Epidermal melanocyte (primary cell): ENCODE data around the gene MYLK3.

Experiments used
- DNase-seq: peaks from one replicate; pipeline ENCODE4 v3.0.0; 2011; ENCODE audit warnings: low spot score; ENCODE audit not compliant: insufficient read length

Gene MYLK3

DNA sequence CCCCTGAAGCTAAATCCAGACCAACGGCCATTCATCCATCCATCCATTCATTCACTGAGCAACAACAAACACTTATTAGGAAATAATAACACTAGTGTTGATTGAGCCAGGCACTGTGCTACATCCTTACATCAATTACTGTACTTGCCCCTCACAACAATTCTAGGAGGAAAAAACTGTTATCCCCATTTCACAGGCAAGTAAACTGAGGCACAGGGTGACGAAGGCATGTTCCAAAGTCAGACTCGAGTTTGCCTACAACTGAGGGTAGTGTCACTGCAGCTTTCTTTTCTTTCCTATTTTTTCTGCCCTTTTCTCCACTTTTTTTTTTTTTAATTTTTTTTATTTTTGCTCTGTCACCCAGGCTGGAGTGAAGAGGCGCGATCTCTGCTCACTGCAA is 11.2 kb upstream of the MYLK3 start:
- no peak for DNase-seq

DNA sequence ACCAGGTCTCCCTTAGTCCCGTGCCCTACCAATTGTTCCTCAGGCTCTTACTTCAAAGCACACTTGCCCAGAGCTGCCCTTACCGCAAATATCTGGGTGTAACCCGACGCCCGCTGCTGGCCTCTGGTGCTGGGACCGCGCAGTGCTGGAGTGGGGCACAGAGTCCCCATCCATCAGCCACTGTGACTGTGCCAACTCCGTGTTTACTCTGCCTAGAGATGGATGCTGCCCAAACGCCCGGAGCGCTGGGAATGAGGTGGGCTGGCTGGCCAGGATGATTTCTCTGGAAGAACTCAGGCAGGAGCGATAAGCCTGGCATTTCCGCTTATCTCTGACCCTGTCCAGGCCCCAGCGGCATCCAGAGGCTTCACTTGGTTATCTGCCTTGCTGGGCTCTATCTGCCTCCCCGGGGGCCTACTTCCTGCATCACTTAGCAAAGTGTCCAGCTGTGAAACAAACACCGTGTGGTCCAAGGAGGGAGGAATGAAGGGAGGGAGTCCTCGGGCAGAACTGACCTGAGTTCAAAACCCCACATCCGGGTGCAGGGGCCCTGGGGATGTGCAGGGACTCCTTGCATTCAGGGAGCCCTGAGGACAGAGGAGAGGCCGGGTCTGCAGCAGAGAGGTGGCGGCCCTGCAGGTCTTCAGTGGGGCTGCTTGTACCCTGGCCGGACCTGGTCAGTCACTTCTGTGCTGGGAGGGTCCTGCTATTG is 9.4 kb upstream of the MYLK3 start:
- no peak for DNase-seq

- no peak for DNase-seq
Observed at GRCh38 chr16:46756772-46757171, 8.6 kb upstream of the MYLK3 start.

DNA sequence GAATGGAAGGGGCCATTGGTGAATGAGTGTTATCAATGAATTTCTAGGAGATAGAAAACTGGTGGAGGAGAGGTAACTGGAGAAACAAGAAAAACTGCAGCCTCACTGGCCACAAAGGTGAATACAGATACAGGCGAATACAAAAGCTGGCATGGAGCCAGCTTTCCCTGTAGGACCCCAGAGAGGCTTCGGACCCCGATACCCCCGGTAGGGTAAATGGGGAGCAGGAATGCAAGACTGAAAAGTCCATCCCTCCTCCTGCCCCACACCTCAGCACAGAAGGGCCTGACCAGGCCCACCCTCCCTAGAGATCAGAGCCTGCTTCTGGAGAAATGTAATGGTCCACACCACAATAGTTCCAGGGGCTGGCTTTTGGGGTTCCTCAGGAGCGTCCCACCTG is 4.9 kb upstream of the MYLK3 start:
- no peak for DNase-seq

DNA sequence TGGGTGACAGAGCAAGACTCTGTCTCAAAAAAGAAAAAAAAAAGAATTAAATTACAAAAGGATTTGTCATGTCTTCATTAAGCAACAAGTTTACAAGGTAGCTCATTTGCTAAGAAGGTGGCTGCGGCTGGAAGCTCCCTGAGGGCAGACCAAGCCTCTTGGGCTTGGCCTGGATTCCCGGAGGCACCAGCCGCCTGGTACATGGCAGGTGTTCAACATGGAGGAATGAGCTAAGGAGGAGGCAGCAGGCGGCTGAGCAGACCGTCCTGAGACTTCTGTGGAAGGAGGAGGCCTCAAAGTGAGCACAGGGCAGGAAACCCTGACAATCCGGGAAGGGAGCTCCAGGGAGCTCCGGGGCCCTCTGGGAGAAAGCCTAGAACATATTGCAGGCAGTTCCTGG is 3.2 kb upstream of the MYLK3 start:
- no peak for DNase-seq

GRCh38 chr16:46748775-46749705 is 896 bp upstream of the MYLK3 start:
- no peak for DNase-seq

GRCh38 chr16:46746821-46747776 is 1.0 kb downstream of the MYLK3 start:
- no peak for DNase-seq

DNA sequence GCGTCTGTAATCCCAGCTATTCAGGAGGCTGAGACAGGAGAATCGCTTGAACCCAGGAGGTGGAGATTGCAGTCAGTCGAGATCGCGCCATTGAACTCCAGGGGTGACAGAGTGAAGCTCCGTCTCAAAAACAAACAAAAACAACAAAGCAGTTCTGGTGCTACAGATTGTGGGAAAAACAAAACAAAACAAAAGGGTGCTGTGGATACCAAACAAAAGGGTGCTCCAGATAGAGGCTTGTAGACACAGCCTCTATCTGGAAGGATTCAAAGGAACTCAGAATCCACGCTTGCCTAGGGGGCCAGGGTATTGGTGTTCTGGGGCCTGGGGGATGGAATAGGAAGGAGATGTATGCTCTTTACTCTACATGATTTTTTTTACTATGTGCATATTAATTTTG is 2.5 kb downstream of the MYLK3 start:
- DNase-seq: no peak

- DNase-seq: no peak
Observed at GRCh38 chr16:46743232-46743719, 4.9 kb downstream of the MYLK3 start.

DNA sequence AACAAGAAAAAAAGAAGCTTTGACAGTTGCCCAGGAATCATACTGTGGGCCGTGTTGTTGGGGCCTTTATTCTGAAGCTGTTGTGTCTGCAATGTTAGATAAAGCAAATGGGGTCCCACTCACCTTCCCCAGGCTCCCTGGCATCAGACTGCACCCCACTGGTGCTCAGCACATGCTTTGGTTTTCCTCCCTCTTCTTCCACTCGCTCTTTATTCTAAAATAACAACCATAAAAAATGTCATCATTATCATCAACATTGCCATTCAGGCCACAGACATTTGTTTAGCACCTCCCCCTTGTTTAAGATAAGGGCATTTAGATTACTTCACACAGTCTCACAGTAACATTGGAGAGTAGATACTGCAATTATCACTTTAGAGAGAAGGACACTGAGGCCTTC is 8.2 kb downstream of the MYLK3 start:
- no peak for DNase-seq

DNA sequence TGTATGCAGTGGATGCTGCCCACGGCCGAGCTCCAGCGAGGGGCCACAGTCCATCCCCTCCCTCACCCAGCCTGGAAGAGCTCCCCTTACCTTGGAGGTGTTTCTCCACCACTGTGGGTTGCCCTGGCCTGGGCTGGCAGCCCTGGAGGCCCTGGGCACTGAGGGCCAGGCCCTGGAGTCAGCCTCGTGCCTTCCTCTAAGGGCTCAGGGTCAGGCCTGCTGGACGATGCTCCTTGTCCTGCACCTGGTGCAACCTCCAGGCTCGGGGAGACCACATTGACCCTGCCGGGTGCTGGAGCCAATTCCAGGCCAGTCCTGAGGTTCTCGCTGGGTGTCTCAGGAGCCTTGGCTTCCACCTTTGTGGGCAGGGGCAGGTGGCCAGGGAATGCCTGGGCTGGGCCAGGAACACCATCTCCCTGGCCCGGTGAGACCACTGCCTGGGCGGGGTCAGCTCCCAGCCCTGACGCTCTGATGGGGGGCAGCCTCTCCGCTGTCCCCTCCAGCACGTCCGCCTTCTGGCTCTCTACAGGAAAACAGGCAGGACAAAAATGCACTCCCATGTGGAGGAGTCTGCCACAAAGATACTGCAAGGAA is 10.4 kb downstream of the MYLK3 start:
- no peak for DNase-seq

DNA sequence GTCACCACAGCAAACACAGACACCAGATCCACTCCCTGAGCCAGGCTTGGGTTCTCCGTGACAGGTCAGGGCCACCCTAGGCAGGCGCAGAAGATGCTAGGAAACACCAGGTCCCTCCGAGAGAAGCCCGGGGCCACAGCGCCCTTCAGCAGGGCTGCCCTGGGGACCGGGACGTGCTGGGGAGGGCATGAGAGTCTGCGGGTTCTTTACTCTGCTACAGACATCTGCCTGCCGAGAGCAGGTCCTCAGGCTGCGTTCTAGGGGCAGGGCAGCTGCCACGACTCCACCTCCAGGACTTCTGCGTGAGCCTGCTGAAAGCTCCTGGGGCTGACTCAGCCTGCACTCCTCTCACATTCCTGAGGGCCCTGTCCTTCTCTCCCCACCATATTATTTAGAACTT is 11.4 kb downstream of the MYLK3 start:
- no peak for DNase-seq

GRCh38 chr16:46733319-46733830 is 14.8 kb downstream of the MYLK3 start:
- DNase-seq: no peak

- no peak for DNase-seq
Observed at GRCh38 chr16:46732561-46732960, 15.6 kb downstream of the MYLK3 start.

DNA sequence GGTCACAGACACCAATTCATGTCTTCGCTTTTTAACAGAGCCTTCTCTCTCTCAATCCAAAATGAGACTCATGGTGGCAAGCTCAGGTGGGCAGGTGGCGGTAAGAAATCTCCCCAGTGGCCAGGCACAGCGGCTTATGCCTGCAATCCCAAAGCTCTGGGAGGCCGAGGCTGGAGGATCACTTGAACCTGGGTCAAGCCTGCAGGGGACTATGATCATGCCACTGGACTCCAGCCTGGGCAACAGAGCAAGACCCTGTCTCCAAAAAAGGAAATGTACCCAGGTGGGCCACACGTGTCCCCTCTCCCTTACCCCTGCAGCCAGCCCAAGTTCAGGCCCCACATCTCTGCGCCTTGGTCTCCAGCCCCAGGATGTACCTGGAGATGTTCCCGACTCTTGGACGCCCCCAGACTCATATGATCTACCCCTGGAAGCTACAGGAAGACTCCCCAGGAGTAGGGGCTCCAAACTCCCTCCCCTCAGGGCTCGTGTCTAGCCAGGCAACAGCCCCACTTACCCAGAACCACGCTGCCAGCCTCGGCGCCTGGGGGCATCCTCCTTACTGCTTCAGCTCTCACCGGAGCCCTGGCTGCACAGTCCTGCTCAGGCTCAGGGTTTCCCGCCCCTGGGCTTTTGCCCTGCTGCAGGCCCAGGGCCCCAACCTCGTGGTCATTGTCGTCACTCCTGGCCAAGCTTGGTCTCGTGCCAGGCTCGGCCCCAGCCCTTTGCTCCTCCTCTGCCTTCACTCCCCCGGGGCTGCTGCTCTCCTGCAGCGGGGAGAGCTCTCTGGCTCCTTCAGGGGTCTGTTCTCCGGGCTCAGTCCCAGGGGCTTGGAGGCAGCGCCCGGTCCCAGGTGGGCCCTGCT is 16.2 kb downstream of the MYLK3 start:
- peak; percentile 26 for DNase-seq

DNA sequence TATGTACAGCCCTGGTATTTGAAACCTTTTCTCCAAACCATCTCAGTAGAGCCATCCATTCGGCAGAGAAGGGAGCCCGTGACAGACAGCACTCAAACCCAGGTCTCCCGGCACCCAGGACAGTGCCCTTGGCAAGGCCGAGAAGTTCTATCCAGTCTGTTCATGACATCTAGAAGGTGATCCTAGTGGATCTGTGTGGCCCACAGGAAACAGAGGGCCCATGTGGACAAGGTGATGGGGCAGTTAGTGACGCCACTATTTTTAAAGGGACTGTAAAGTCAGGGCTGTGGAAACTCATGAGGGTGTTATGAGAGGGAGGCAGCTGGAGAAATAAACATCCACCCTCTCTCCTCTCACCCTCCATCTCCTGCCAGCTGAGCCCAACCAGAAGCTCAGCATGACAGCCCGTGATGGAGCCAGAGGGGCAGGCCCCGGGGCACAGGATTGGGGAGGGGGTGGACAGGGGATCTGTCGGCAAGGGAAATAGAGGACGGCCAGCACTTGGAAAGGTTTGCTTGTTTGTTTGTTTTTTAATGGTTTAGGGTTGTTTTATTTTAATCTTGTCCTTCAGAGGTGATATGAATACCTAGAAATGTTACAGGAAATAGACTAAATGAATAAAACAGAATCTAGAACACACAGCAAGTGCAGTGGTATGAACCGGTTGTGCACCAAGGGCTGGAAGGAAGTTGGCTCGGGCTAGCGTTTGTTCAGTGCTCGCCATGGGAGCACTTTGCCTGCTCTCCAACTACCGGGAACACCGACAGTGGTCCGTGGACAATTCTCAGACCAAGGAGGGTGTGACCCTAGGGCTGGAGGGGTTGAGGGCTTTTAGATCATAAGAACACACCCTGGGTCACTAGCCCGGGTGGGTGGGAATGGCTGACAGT is 17.1 kb downstream of the MYLK3 start:
- no peak for DNase-seq

DNA sequence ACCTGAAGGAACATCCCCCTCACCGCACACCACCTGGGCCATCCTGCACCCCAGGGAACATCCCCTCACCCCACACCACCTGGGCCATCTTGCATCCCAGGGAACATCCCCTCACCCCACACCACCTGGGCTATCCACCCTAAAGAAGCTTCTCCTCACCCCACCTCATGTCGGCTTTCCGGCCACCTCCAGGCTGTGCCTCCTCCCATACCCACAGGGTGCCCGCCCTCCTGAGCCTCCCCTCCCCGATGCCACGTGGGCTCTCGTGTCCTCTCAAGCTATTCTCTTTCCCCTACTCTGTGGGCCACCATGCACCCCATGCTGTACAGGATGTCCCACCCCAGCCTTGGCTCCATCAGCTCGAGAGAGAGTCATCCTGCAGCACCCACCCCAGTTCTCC is 18.0 kb downstream of the MYLK3 start:
- no peak for DNase-seq

DNA sequence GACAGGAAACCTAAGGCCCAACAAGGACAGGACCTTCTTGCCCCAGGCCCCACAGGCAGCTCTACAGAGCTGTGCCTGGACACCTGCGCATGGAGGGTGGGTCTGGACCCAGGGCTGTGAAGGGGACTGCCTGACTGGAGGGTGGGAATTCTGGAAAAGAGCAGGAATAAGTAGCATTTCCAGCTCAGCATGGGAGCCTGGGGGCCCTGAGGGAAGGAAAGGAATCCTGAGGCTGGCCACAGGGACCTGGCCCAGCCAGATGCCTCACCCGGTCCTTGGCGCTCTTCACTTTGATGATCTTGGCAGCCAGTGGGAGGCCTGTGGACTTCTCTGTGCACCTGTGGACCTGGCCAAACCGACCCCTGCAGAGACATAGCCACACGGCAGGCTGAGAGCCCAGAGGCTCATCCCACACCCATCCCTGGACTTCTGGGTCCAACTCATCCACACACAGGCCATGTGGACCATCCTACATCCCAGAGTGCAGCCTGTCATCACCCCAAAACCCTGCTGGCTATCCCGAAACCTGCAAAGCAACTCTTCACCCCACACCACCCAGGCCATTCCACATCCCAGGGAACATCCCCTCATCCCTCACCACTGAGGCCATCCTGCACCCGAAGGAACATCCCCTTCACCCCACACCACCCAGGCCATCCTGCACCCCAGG is 18.7 kb downstream of the MYLK3 start:
- no peak for DNase-seq
